ENCODE measurements around the gene GSTT4.

GRCh38 chr22:24001314-24001713 is 3.9 kb downstream of the GSTT4 start:
- TF ChIP-seq ZNF274 (IDR thresholded peaks at IDR 0.05; ENCODE audit: low read depth, low read length) (no peak), SUZ12 (IDR thresholded peaks at IDR 0.05; ENCODE audit: extremely low read depth, insufficient read depth, insufficient read length) (no peak)

Measured in NT2/D1 (cell line).